Fibroblast of lung (primary cell): ENCODE results near the gene KIF21B. TPM values are rescaled to one million over a fixed set of nuclear protein-coding genes. Genes with fewer than 3 reads are reported as not detected.
A peak's percentile ranks its signal among the peaks of the same experiment; 100 is the strongest.

Source experiments
- DNase-seq, 2 donors: peaks; one replicate each; pipeline versions ENCODE4 v3.0.0 to v3.0.0-alpha.2; 2010; ENCODE audit warnings: low read depth in 2 of 2
- H2AFZ ChIP-seq: 2 replicates; pipeline ENCODE4 v1.5.1; 2012; ENCODE audit warnings: low read length, control low read depth, inconsistent platforms
- H3K27ac ChIP-seq: 2 replicates; pipeline ENCODE4 v1.5.1; 2011; ENCODE audit warnings: low read length, control low read depth; ENCODE audit not compliant: insufficient read depth
- H3K27me3 ChIP-seq: 2 replicates; pipeline ENCODE4 v1.5.1; 2011; ENCODE audit warnings: mild to moderate bottlenecking, low read length; ENCODE audit not compliant: control insufficient read depth, insufficient read depth
- H3K36me3 ChIP-seq: 2 replicates; pipeline ENCODE4 v1.5.1; 2011; ENCODE audit warnings: low read length; ENCODE audit not compliant: control insufficient read depth, insufficient read depth
- H3K4me1 ChIP-seq: 2 replicates; pipeline ENCODE4 v1.5.1; 2011; ENCODE audit warnings: low read length; ENCODE audit not compliant: control insufficient read depth, insufficient read depth; ENCODE audit errors: extremely low read depth
- H3K4me2 ChIP-seq: 2 replicates; pipeline ENCODE4 v1.5.1; 2011; ENCODE audit warnings: low read length, control low read depth; ENCODE audit not compliant: insufficient read depth; ENCODE audit errors: extremely low read depth
- H3K4me3 ChIP-seq, 4 experiments: fragments of 200-600 bp in 1 of 4; sonication (generic) in 1 of 4; replicated peaks in 1 of 4; 2 replicates each; pipeline ENCODE4 v1.5.1; 2011 to 2016; ENCODE audit warnings: low read length in 4 of 4, low read depth in 3 of 4, mild to moderate bottlenecking in 3 of 4, control low read depth in 2 of 4, inconsistent platforms in 1 of 4, mixed read lengths in 1 of 4; ENCODE audit not compliant: insufficient read depth in 1 of 4; ENCODE audit errors: control extremely low read depth in 1 of 4
- H3K79me2 ChIP-seq: 2 replicates; pipeline ENCODE4 v1.5.1; 2012; ENCODE audit warnings: mild to moderate bottlenecking, low read length, inconsistent platforms; ENCODE audit not compliant: control insufficient read depth, insufficient read depth
- H3K9ac ChIP-seq: 2 replicates; pipeline ENCODE4 v1.5.1; 2011; ENCODE audit warnings: mild to moderate bottlenecking, low read length, control low read depth; ENCODE audit not compliant: insufficient read depth
- H3K9me3 ChIP-seq: 2 replicates; pipeline ENCODE4 v1.5.1; 2012; ENCODE audit warnings: low read depth, low read length; ENCODE audit not compliant: control insufficient read depth, insufficient read depth
- H4K20me1 ChIP-seq: 2 replicates; pipeline ENCODE4 v1.5.1; 2011; ENCODE audit warnings: low read length; ENCODE audit not compliant: control insufficient read depth, insufficient read depth; ENCODE audit errors: extremely low read depth
- EZH2 ChIP-seq: IDR thresholded peaks from 2 replicates; pipeline ENCODE4 v1.5.1; 2012; ENCODE audit warnings: low read length, control low read depth, mild to moderate bottlenecking; ENCODE audit errors: missing control alignments
- polyA plus RNA-seq, 2 donors: library from polyadenylated mRNA; depleted of rRNA in 1 of 2; stranded (reverse) in 1 of 2; unstranded in 1 of 2; fragments of >200 nt; gene quantifications; 2 replicates each; pipeline ENCODE4 v1.2.1, GENCODE V29; 2011 to 2012; ENCODE audit warnings: missing spikeins in 1 of 2
- total RNA-seq: library from RNA; depleted of rRNA; stranded (reverse); fragments of >200 nt; gene quantifications from 2 replicates; pipeline ENCODE4 v1.2.1, GENCODE V29; 2014
- TF ChIP-seq, protein P1 (sequence below), 2 donors: IDR thresholded peaks in 1 of 2; conservative IDR thresholded peaks in 1 of 2; 1 replicate in 1 of 2; 2 replicates in 1 of 2; pipeline ENCODE4 v1.5.1; 2011 to 2012; ENCODE audit warnings: low read length in 2 of 2, control low read depth in 1 of 2, inconsistent platforms in 1 of 2, low read depth in 1 of 2, mild to moderate bottlenecking in 1 of 2

KIF21B gene
- total and polyA plus RNA-seq, 2 donors (not counting 1 experiment from before 2014, with no cell fraction given): under 0.01 to 0.08 TPM

DNA sequence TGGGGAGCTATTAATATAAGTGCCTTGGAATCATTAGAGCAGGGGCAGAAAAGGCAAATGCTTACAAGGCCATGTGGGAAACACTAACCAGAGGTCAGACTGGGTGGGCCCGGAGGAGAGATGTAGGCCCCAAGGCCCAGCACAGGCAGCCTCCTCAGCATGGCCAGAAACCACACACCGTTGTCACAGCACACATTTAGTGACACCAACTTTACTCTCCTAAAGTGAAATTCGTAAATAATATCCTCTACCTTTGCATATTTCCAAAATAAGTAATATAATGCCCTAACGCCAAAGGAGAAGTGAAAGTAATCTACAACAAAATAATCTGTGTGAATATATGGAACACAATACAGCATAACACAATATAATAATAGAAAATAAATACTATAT is 62.6 kb downstream of the KIF21B start:
- H3K4me1 ChIP-seq: no peaks in the 10 kb centered on the region
- H4K20me1 ChIP-seq: no peaks in the 10 kb centered on the region
- no peak overlapping the region for H2AFZ ChIP-seq
- no peak for DNase-seq
- H3K79me2 ChIP-seq: no peaks in the 10 kb centered on the region
- H3K4me2 ChIP-seq: no peak overlapping the region
- H3K27ac ChIP-seq: no peak overlapping the region
- H3K9ac ChIP-seq: no peak overlapping the region
- no peak for TF ChIP-seq EZH2
- TF ChIP-seq, protein P1, sequence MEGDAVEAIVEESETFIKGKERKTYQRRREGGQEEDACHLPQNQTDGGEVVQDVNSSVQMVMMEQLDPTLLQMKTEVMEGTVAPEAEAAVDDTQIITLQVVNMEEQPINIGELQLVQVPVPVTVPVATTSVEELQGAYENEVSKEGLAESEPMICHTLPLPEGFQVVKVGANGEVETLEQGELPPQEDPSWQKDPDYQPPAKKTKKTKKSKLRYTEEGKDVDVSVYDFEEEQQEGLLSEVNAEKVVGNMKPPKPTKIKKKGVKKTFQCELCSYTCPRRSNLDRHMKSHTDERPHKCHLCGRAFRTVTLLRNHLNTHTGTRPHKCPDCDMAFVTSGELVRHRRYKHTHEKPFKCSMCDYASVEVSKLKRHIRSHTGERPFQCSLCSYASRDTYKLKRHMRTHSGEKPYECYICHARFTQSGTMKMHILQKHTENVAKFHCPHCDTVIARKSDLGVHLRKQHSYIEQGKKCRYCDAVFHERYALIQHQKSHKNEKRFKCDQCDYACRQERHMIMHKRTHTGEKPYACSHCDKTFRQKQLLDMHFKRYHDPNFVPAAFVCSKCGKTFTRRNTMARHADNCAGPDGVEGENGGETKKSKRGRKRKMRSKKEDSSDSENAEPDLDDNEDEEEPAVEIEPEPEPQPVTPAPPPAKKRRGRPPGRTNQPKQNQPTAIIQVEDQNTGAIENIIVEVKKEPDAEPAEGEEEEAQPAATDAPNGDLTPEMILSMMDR (conservative IDR thresholded peaks at IDR 0.05 in 1 of 2, IDR thresholded peaks at IDR 0.05 in 1 of 2; ENCODE audit: low read depth in 1 of 2, low read length in 2 of 2): no peak
- H3K27me3 ChIP-seq: peaks cover 5% of the 10 kb centered on the region
- no peak overlapping the region for H3K4me3 ChIP-seq
- no peaks in the 10 kb centered on the region for H3K36me3 ChIP-seq
- H3K9me3 ChIP-seq: no peaks in the 10 kb centered on the region

DNA sequence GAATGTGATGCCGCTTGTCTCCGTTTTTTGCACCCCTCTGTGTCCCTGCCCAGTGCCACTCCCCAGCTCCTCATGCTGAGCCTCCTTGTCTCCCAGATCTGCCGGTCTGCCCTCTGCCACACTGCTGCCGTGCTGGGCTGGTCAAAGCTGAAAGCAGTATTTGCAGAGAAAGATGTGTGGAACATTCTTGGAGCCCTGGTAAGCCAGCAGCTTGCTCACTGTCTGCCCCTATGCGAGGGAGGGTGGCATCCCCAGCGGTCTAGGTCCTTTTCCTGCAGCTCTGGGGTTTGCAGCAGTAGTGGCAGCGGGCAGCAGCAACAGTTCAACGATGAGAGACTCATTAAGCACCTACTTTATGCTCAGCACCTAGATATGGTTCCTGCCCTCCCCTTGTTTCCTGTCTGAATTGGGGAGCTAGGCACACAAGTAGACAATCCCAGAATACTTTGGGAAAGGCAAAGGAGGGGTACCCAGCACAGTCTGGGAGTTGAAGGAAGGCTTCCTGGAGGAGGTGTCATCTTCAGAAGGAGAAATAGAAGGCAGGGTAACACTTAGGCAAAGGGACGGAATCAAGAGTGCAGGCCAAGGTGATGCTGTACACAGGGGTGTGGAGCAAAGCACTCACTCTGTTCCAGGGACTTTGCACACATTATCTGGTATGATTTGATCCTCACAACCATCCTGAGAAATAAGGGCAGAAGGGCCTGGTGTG is 63.1 kb downstream of the KIF21B start:
- Histone ChIP-seq H3K4me2 (no peak overlapping the region), H3K27me3 (peaks cover 5% of the 10 kb centered on the region), H3K4me3 (no peak overlapping the region), H3K36me3 (no peaks in the 10 kb centered on the region), H4K20me1 (no peaks in the 10 kb centered on the region), H3K9ac (no peak overlapping the region), H3K79me2 (no peaks in the 10 kb centered on the region), H2AFZ (no peak overlapping the region), H3K9me3 (no peaks in the 10 kb centered on the region), H3K4me1 (no peaks in the 10 kb centered on the region), H3K27ac (no peak overlapping the region)
- TF ChIP-seq, protein P1 (conservative IDR thresholded peaks at IDR 0.05 in 1 of 2, IDR thresholded peaks at IDR 0.05 in 1 of 2; ENCODE audit: low read depth in 1 of 2, low read length in 2 of 2): no peak
- no peak for TF ChIP-seq EZH2
- no peak for DNase-seq

DNA sequence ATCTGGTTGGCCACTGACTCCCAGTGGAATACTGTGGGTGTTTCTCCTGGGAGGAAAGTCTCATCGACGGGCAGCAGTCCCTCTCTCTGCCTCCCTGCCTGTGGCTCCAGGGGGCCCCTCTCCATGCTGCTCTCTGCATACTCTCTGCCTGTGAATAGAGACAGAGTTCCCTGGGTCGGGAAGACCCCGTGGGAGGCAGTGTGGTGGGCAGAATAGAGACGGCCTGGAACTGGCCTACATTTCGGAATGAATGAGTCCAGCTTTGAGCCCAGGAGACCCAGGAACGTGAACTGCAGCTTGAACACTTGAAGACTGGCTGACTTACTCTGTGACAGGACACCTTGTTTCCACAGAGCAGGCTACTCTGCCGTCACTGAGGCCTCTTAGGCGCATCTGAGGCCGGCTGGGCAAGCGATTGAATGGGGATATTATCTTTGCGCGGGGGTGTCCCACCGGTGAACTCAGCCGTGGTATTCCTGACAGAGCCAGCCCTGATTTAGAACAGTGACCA is 64.0 kb downstream of the KIF21B start:
- Histone ChIP-seq H4K20me1 (no peaks in the 10 kb centered on the region), H3K79me2 (no peaks in the 10 kb centered on the region), H3K9me3 (no peaks in the 10 kb centered on the region), H3K36me3 (no peaks in the 10 kb centered on the region), H3K9ac (no peak overlapping the region), H3K27ac (no peak overlapping the region), H3K4me3 (no peak overlapping the region), H3K27me3 (peaks cover 3% of the 10 kb centered on the region), H3K4me1 (no peaks in the 10 kb centered on the region), H2AFZ (no peak overlapping the region), H3K4me2 (no peak overlapping the region)
- TF ChIP-seq, protein P1 (conservative IDR thresholded peaks at IDR 0.05 in 1 of 2, IDR thresholded peaks at IDR 0.05 in 1 of 2; ENCODE audit: low read depth in 1 of 2, low read length in 2 of 2): no peak
- TF ChIP-seq EZH2: no peak
- peak in 1 of 2 donors; percentile 8 for DNase-seq
